H54 (cell line): Measurements from ENCODE around the gene SERINC1.

Experiments
- DNase-seq: peaks from one replicate; pipeline ENCODE4 v3.0.0; 2011; ENCODE audit warnings: low spot score, mixed read lengths; ENCODE audit not compliant: insufficient read length
- FAIRE-seq: peaks from 3 replicates; lab custom pipeline; 2011; peaks lifted over from hg19 to GRCh38; lab: Jason Lieb, UNC
- POLR2A ChIP-seq: IDR thresholded peaks from 2 replicates; pipeline ENCODE4 v1.6.1; 2011; ENCODE audit warnings: low read depth, mild to moderate bottlenecking, low read length

Gene SERINC1

DNA sequence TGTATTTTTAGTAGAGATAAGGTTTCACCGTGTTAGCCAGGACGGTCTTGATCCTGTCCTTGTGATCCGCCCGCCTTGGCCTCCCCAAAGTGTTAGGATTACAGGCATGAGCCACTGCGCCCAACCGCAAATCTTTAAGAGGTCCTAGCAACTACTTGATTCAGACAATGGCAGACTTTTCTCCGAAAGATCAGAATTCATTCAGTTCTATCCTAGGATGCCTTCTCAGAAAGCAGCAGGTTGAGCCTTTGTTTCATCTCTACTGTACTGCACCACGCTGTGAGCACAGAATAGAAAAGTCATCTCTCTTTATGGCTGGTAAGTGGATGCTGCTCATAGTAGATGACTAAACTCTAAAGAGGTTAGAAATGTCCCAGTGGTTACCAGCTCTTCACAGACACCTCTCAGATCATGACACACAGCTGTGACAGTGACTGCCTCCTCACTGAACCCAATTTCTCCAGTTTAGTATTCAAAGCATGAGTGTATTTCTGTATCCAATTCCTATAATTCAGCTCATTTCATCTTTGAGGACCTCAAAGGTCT, 78.2 kb downstream of the SERINC1 start:
- FAIRE-seq (no peak), DNase-seq (no peak)
- TF ChIP-seq POLR2A: no peak
